NCI-H2171 (cell line): Measurements from ENCODE around the gene UBR3.
"Not testable (repeated sequence)": the region's sequence is repeated elsewhere in the genome, so short reads cannot be mapped to it uniquely, and the experiment has no call there.

Experiments used
- DNase-seq: peaks from one replicate; lab custom pipeline; 2025; lab: John Stamatoyannopoulos, UW

The UBR3 gene

DNA sequence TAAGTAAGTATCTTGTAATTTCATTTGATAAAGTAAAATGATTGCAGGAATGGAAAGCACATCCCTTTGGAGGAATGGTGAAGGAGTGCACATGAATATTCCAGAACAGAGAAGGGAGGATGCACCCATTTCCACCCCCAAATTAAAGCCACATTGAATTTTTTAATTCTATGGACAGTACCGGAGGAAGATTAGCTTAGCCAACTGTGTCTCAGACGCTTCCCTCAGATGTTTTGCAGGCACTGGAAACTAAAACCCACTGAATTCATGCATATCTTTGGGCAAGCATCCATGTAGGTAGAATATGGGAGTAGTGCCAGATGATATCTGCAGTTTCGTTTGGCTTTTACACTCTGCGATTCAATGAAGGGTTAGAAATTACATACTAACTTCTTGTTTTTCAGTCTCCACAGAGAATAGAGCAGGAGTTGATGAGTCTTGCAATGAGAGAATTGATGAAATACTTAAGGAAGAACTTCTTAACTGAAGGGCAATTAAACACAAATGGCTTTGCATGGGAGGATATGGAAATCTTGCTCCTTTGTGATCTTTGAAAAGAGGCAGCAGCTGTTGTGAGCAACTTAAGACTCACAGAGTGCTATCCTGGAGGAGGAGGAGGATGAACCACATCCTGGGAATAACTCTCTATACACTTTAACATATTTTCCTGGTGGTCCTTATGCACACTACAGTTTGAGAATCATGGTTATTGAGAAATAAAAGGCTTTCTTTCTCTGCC, 279.0 kb downstream of the UBR3 start:
- DNase-seq: no peak

DNA sequence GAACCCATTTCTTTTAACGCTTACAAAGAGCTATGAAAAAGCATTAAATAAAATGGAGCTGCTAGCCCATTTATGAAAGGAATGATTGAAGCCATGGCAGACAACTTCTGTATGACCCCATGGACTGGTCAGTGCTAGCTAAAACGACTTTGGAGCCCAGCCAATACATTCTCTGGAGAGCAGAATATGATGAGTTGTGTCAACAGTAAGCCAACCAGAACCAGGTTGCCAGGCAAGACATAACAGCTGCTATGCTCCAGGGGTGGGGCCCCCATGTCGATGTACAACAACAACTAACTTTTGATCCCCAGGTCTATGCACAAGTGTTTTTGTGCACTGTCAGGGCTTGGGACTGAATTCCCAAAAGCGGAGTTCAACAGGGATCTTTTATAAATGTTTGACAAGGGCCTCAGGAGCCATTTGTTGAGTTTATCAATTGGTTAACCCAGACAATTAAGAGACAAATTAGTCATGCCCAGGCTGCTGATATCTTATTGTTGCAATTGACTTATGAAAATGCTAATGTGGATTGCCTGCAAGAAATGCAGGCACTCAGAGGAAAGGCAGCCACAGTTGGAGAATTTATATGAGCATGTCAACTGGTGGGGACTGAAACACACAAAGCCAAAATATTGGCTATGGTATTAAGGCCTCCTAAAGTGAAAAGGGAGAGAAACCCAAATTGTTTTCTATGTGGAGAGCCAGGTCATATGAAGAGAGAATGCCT, 286.1 kb downstream of the UBR3 start:
- no peak for DNase-seq

DNA sequence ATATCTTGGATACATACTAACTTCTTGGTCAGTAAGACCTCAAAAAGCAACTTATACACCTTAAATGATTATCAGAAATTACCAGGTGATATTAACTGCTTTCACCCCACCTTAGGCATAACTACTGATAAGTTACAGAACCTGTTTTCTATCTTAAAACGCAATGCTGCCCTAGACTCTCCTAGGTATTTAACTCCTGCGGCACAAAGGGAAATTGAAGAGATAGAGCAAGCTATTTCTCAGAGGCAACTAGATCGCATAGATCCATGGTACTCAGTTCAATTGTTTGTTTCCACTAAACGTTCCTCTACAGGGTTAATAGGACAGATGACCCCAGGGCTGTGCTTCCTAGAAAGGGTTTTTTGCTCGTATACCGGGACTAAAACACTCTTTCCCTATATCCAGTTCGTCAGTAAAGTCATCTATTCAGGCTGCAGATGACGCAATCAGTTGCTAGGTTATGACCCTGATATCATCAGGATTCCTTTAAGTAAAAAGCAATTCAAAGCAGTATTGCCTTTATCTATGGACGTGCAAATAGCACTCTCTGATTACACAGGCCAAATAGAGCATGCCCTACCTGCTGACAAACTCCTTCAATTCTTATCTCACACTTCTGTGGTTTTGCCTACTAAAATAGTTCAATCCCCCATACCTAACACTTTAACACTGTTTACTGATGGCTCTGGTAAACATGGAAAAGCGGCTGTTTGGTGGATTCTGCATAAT, 288.4 kb downstream of the UBR3 start:
- DNase-seq: no peak

DNA sequence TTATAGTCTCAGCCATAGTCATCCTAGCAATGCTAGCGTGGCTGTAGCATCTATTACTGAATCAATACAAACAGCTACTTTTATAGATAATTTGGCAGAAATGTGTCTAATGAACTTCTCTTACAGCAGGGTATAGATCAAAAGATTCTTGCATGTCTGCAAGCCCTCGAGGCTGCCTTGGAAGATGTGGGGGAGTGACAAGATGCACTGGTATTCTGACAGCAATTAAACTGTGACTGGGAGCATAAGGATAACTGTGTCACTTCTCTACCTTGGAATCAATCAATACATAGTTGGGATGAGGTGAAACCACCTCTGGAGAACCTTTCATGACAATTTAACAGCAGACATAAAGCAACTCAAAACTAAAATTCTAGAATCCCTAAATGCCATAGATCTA, 291.4 kb downstream of the UBR3 start:
- DNase-seq: no peak

DNA sequence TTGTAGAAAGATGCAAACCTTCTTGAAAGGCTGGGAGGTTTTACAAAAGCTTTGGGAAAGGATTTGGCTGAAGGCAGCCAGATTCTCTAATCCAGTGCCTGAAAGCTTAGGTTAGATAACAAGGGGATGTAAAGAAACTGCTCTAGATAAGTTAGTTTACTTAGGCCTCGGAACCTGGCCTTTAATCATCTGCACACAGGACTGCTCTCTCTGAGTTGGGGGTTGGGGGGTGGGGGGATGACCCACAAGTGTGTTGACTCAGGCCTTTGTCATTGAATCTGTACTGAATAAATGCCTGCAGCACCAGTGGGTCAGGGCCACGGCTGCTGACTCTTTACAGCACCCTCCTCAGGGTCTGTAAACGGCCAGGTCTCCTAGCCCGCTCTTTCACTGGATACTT, 292.1 kb downstream of the UBR3 start:
- DNase-seq: not testable (repeated sequence)

DNA sequence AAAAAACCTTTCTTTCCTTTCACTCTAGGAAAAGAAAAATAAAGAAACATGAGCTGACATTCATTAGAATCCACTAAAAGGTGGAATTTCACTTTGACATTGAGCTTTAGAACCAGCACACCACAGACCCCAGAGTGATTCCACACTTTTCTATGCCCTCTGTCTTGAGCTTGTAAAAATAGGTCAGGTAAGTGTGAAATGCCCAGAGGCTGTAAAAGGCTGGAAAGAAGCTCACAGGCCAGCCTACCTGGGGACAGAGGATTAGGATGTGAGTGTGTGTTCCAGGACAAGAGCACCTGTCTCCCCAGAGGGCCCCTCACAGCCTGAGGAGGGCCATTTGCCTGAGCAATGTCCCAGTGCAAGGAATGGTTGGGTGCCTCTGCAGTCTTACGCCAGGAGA, 294.4 kb downstream of the UBR3 start:
- DNase-seq: no peak

DNA sequence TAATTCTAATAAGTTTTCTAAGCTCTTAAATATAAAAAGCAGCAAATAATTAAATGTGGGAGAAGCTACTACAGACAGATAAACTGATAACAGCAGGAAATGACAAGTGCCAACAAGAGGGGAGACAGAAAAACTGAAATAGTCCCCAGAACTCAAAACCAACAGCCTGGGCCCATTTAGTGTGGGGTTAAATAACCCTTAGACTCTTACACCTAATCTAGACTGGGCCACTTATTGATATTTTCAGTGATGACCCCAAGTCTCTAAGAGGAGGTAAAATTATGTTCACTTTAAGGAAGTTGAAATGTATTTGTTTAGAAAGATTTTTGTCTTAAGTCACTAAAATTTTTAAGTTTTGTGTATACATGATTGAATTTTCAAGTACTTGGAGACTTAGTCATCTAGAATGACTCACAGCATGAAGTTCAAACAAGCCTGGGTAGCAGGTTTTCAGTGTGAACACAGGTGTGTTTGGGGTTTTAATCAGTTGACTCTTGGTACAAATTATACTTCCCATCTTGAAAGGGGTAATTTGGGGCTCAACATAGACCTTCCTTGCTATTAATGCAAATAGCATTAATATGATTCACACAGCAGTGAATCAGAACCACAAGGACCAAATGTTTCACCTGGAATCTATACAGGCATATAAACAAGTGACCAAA, 295.8 kb downstream of the UBR3 start:
- no peak for DNase-seq

DNA sequence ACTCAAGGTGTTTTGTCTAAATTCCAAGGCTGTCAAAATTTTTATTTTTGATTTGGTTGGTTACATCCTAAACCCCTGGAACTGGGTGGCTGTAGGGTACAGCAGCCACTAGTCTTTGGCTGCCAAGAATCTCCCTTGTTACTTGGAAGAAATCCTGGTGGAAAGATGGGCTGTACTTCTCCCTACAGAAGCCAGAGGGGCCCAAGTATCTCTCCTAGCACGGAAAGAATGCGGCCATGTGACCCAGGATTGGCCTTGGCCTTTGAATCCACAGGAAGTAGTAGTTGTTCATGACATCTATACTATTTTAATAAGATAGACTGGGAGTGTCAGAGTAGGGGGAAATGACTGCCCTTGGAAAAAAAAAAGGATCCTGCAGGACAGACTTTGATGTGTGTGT, 296.3 kb downstream of the UBR3 start:
- no peak for DNase-seq

DNA sequence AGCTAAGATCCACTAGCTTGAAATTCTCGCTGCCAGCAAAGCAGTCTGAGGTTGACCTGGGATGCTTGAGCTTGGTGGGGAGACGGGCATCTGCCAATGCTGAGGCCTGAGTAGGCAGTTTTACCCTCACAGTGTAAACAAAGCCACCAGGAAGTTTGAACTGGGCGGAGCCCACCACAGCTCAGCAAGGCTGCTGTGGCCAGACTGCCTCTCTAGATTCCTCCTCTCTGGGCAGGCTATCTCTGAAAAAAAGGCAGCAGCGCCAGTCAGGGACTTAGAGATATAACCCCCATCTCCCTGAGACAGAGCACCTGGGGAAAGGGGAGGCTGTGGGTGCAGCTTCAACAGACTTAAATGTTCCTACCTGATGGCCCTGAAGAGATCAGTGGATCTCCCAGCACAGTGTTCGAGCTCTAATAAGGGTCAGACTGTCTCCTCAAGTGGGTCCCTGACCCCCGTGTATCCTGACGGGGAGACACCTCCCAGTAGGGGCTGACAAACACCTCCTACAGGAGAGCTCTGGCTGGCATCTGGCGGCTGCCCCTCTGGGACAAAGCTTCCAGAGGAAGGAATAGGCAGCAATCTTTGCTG, 299.0 kb downstream of the UBR3 start:
- DNase-seq: not testable (repeated sequence)
